ENCODE data around the gene RILPL1. TPM values are rescaled to one million over a fixed set of nuclear protein-coding genes. Genes with fewer than 3 reads are reported as not detected.
"Not testable (repeated sequence)": the region's sequence is repeated elsewhere in the genome, so short reads cannot be mapped to it uniquely, and the experiment has no call there.

RILPL1 gene
- total RNA-seq, 1 experiment from 2014 or later, result 18.8 TPM

GRCh38 chr12:123498126-123498825 lies 35.2 kb downstream of the RILPL1 start:
- Histone ChIP-seq H2AFZ (ENCODE audit: low read length) (no peak overlapping the region), H3K79me2 (ENCODE audit: low read length) (no peaks in the 10 kb centered on the region), H3K4me3 (ENCODE audit: low read length) (no peak overlapping the region), H3K4me2 (ENCODE audit: low read length) (no peak overlapping the region), H4K20me1 (ENCODE audit: low read length) (no peaks in the 10 kb centered on the region), H3K9me2 (replicated peaks; ENCODE audit: low read length) (no peaks in the 10 kb centered on the region), H3F3A (ENCODE audit: low read length, unreplicated experiment) (no peaks in the 10 kb centered on the region), H3K9me3 (ENCODE audit: low read length) (no peaks in the 10 kb centered on the region), H3K9ac (ENCODE audit: low read length) (no peak overlapping the region), H3K4me1 (ENCODE audit: insufficient read depth, low read length) (no peaks in the 10 kb centered on the region), H3K27ac (ENCODE audit: low read length) (no peak overlapping the region), H3K27me3 (ENCODE audit: low read length) (no peaks in the 10 kb centered on the region), H3K36me3 (ENCODE audit: low read depth, low read length) (no peaks in the 10 kb centered on the region)
- ATAC-seq (no peak), DNase-seq (no peak)
- intact Hi-C loops (cut with micrococcal nuclease), result no loop called here
- ChIA-PET CTCF (no interaction called here), POLR2A (ENCODE audit: unreplicated experiment) (no interaction called here)
- TF ChIP-seq EZH2 (IDR thresholded peaks at IDR 0.05; ENCODE audit: low read length, unreplicated experiment) (no peak), EZH2phosphoT487 (IDR thresholded peaks at IDR 0.05; ENCODE audit: borderline replicate concordance, low read length) (no peak), CTCF (conservative IDR thresholded peaks at IDR 0.05; ENCODE audit: low read depth, low read length) (no peak)
- BruUV-seq (replicated peaks), result no TSS peak

DNA sequence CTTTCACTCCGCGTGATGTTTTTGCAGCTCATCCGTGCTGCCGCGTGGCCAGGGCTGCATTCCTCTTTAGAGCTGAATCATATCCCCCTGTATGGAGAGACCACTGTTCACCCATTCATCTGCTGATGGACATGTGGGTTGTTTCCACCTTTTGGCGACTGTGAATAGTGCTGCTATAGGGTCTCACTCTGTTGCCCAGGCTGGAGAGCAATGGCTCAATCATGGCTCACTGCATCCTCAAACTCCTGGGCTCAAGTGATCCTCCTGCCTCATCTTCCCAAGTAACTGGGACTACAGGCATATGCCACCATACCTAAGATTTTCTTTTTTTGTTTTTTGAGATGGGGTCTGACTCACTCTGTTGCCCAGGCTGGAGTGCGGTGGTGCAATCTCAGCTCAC lies 36.5 kb downstream of the RILPL1 start:
- H3K9ac ChIP-seq (ENCODE audit: low read length), result no peak overlapping the region
- no peak overlapping the region for H3K4me3 ChIP-seq (ENCODE audit: low read length)
- H3K27ac ChIP-seq (ENCODE audit: low read length), result no peak overlapping the region
- ChIA-PET POLR2A (ENCODE audit: unreplicated experiment) (no interaction called here), CTCF (no interaction called here)
- intact Hi-C loops (cut with micrococcal nuclease), result no loop called here
- no peaks in the 10 kb centered on the region for H3K79me2 ChIP-seq (ENCODE audit: low read length)
- no peaks in the 10 kb centered on the region for H3K4me1 ChIP-seq (ENCODE audit: insufficient read depth, low read length)
- H3K36me3 ChIP-seq (ENCODE audit: low read depth, low read length), result no peaks in the 10 kb centered on the region
- H3K4me2 ChIP-seq (ENCODE audit: low read length), result no peak overlapping the region
- H3K27me3 ChIP-seq (ENCODE audit: low read length), result no peaks in the 10 kb centered on the region
- TF ChIP-seq EZH2phosphoT487 (IDR thresholded peaks at IDR 0.05; ENCODE audit: borderline replicate concordance, low read length), result no peak
- H4K20me1 ChIP-seq (ENCODE audit: low read length), result no peaks in the 10 kb centered on the region
- ATAC-seq (no peak), DNase-seq (no peak)
- H2AFZ ChIP-seq (ENCODE audit: low read length), result no peak overlapping the region
- no peaks in the 10 kb centered on the region for H3K9me3 ChIP-seq (ENCODE audit: low read length)
- H3K9me2 ChIP-seq (replicated peaks; ENCODE audit: low read length), result no peaks in the 10 kb centered on the region
- no peaks in the 10 kb centered on the region for H3F3A ChIP-seq (ENCODE audit: low read length, unreplicated experiment)
- BruUV-seq (replicated peaks), result no TSS peak

- Histone ChIP-seq H3K27ac (ENCODE audit: low read length) (no peak overlapping the region), H3K79me2 (ENCODE audit: low read length) (no peaks in the 10 kb centered on the region), H3K36me3 (ENCODE audit: low read depth, low read length) (no peaks in the 10 kb centered on the region), H3K9me3 (ENCODE audit: low read length) (no peaks in the 10 kb centered on the region), H3K4me1 (ENCODE audit: insufficient read depth, low read length) (no peaks in the 10 kb centered on the region), H3K9me2 (replicated peaks; ENCODE audit: low read length) (no peaks in the 10 kb centered on the region), H3K4me3 (ENCODE audit: low read length) (no peak overlapping the region), H3F3A (ENCODE audit: low read length, unreplicated experiment) (no peaks in the 10 kb centered on the region), H3K4me2 (ENCODE audit: low read length) (no peak overlapping the region), H3K27me3 (ENCODE audit: low read length) (no peaks in the 10 kb centered on the region), H2AFZ (ENCODE audit: low read length) (no peak overlapping the region), H3K9ac (ENCODE audit: low read length) (no peak overlapping the region), H4K20me1 (ENCODE audit: low read length) (no peaks in the 10 kb centered on the region)
- TF ChIP-seq CTCF (conservative IDR thresholded peaks at IDR 0.05; ENCODE audit: low read depth, low read length) (no peak), EZH2 (IDR thresholded peaks at IDR 0.05; ENCODE audit: low read length, unreplicated experiment) (no peak), EZH2phosphoT487 (IDR thresholded peaks at IDR 0.05; ENCODE audit: borderline replicate concordance, low read length) (no peak)
- CTCF ChIA-PET, result no interaction called here
- intact Hi-C loops (cut with micrococcal nuclease), result no loop called here
- ATAC-seq (no peak), DNase-seq (no peak)
- POLR2A ChIA-PET (ENCODE audit: unreplicated experiment), result no interaction called here
- BruUV-seq (replicated peaks), result no TSS peak
Observed at GRCh38 chr12:123494124-123494851, 39.2 kb downstream of the RILPL1 start.

- H3K9me2 ChIP-seq (replicated peaks; ENCODE audit: low read length); H3K36me3 ChIP-seq (ENCODE audit: low read depth, low read length); H3K27ac ChIP-seq (ENCODE audit: low read length); DNase-seq; H3K4me1 ChIP-seq (ENCODE audit: insufficient read depth, low read length); ATAC-seq; H3K27me3 ChIP-seq (ENCODE audit: low read length); H3K9ac ChIP-seq (ENCODE audit: low read length); H3K79me2 ChIP-seq (ENCODE audit: low read length); H2AFZ ChIP-seq (ENCODE audit: low read length); BruUV-seq (replicated peaks); H3F3A ChIP-seq (ENCODE audit: low read length, unreplicated experiment); H3K9me3 ChIP-seq (ENCODE audit: low read length); CTCF ChIA-PET; H3K4me3 ChIP-seq (ENCODE audit: low read length); H3K4me2 ChIP-seq (ENCODE audit: low read length); intact Hi-C loops (cut with micrococcal nuclease); H4K20me1 ChIP-seq (ENCODE audit: low read length); POLR2A ChIA-PET (ENCODE audit: unreplicated experiment): not testable (repeated sequence)
Observed at GRCh38 chr12:123492339-123493039, 41.0 kb downstream of the RILPL1 start.

Measured in PC-3 (cell line).